Activated naive CD4-positive, alpha-beta T cell treated with anti-CD3 and anti-CD28 coated beads, Interleukin-2, amount 50 U/mL, for 24 hours (primary cell): ENCODE results near the gene POLR3A.

Experiments used
- H3K27ac Mint-ChIP-seq: one replicate; pipeline ENCODE4 v1.8.0; 2021; ENCODE audit warnings: mild to moderate bottlenecking, mixed read lengths
- H3K27me3 Mint-ChIP-seq: one replicate; pipeline ENCODE4 v1.8.0; 2021; ENCODE audit warnings: mixed read lengths
- H3K36me3 Mint-ChIP-seq: one replicate; pipeline ENCODE4 v1.8.0; 2021; ENCODE audit warnings: mixed read lengths
- H3K4me1 Mint-ChIP-seq: one replicate; pipeline ENCODE4 v1.8.0; 2021; ENCODE audit warnings: mixed read lengths
- H3K4me3 Mint-ChIP-seq: one replicate; pipeline ENCODE4 v1.8.0; 2021; ENCODE audit warnings: mild to moderate bottlenecking, mixed read lengths
- H3K9me3 Mint-ChIP-seq: one replicate; pipeline ENCODE4 v1.8.0; 2021; ENCODE audit warnings: mixed read lengths

POLR3A gene

DNA sequence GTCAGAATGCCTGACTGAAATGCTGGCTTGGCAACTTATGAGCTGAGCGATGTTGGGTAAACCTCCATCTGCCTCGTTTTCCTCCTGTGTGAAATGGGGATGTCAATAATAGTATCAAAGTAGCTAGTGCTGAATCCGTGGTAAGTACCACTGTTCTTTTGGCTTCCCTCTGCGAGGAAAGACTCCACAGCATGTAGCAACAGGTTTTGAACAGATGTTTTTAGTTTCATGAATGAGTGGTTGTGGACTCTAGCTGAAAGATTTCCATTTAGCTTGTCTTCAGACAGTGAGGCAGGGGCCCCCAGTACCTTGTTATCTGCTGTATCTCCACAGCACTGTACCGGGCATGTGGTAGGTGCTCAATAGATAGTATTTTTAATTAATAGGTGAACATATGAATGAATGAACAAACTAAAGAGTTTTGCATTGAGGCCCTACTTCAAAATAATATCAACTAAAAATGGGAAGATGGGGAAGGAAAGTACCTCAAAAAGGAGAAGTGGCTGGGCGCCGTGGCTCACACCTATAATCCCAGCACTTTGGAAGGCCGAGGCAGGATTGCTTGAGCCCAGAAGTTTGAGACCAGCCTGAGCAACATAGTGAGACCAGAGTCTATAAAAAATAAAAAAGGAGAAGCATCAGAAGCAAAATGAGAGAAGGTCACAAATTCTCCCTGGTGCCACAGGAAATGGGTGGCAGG is 97.1 kb downstream of the POLR3A start:
- no peaks in the 10 kb centered on the region for H3K36me3 Mint-ChIP-seq
- H3K9me3 Mint-ChIP-seq, result no peaks in the 10 kb centered on the region
- H3K4me3 Mint-ChIP-seq, result no peak overlapping the region
- H3K4me1 Mint-ChIP-seq, result no peaks in the 10 kb centered on the region
- no peak overlapping the region for H3K27ac Mint-ChIP-seq
- H3K27me3 Mint-ChIP-seq, result peaks cover 30% of the 10 kb centered on the region

DNA sequence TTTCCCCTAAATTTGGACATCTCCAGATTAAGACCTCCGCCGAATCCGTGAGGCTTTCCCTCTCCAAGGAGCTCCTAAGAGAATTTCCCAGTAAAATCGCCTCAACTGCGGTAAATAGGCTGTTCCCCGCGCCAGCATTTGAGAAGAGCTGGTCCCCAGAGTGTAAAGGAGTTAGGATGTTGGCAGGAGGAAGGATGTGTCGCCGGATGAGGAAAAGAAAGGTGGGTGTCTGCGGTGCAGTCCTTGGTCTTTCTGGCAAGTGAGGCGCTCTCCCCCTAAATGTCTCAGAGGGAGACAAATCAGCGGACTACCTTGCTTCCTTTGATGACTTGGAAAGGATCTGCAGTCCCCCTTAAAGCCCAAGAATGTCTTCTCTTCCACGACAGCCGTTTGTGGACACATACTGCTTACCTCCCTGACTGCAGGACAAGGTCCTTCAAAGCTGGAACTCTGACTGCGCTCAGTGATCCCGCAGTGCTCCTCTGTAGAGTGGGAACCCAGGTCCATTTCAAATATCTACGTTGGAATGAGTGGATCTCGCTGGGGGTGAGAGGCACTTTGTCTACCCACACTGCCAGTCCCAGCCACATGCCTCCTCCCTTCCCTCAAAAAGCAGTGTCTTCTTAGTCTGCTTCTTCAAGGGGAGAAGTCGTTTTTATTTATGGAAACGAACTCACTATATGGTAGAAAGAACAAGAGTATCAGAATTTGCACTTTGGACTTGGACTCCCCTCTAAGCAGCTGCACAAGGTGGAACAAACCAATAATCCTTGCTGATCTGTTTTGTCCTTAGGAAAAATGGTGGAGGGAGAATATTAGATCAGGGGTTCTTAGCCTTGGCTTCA is 101.7 kb downstream of the POLR3A start:
- H3K27ac Mint-ChIP-seq, result peak overlapping the region; percentile 36
- peak overlapping the region; percentile 84 for H3K4me3 Mint-ChIP-seq
- H3K27me3 Mint-ChIP-seq, result peaks cover 41% of the 10 kb centered on the region
- no peaks in the 10 kb centered on the region for H3K36me3 Mint-ChIP-seq
- H3K9me3 Mint-ChIP-seq, result no peaks in the 10 kb centered on the region
- H3K4me1 Mint-ChIP-seq, result peaks cover 6% of the 10 kb centered on the region

DNA sequence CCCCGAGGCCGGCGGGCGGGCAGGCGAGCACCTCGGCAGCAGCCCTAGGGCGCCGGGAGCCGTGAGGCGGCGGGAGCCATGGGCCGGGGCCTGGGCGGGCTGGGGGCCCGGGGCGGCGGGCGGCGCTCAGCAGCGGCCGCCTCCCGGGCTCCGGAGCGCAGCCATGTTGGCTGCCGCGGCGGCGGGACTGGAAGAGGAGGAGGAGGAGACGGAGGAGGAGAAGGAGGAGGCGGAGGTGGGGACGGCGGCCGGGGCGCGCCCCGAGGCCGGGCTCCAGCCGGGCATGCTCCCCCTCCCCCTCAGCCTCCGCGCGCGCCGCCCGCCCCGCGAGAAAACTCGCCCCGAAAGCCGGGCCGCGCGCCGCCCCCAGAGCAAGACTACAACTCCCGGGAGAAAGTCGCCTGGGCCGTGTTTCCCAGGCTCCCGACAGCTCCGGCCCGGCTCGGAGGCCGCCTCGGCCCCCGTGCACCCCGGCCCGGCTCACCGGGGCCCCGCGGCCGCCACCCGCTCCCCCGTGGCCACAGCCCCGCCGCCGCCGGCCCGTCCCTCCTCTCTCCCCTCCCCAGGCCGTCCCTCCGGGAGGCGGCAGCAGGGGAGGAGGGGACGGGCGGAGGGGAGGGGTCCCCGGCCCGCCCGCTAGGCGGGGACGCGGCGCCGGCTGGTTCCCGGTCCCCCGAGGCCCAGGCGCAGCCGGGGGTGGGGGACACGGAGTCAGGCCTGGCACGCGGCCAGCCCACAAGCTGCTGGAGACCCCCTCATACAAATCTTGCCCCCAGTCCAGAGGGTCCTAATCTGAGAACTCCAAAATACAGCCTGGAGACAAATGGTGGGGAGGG is 102.5 kb downstream of the POLR3A start, which contains the start of gene DLG5:
Gene DLG5, minus strand, starts transcription at position 190 of the 836 bp plus-strand sequence. CDS start 235 bp downstream, outside the sequence.
- Mint-ChIP-seq H3K27ac (peak within 1 kb of the TSS; percentile 36), H3K27me3 (peaks cover 41% of the 10 kb centered on the region)

DNA sequence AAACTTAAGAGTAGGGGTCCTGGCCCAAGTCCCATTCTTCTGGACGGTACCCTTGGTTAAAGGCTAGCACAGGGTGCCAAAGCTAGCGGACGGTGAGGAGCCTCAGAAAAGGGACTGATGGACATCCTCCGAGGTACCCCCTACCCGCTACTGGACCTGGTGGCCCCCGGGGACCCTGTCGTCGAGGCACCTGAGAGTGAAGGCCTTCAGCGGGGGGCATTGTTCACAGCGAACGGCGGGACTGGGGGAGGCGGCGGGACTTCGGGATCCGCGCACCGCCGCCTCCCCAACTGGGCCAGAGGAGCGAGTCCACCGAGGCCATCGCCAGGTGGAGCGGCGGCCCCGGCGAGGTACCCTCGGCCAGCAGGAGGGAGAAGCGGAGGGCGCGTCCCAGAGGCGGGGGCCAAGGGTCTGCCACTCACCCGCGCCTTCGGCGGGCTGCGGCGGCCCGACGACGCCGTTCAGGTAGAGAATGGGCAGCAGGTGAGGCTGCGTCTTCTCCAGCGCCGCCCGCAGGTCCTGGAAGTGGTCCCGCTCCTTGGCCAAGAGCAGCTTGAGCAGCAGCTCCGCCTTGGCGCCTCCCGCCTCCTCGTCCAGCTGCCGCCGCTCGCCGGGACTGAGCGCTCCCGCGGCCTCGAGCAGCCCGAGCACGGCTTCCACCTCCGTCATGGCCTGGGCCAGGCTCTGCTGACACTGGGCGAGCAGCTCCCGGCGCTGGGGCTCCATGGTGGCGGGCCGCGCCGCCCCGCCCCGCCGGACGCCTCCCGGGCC is 103.3 kb downstream of the POLR3A start:
- H3K36me3 Mint-ChIP-seq, result no peaks in the 10 kb centered on the region
- no peak overlapping the region for H3K27ac Mint-ChIP-seq
- peaks cover 41% of the 10 kb centered on the region for H3K27me3 Mint-ChIP-seq
- peak overlapping the region; percentile 55 for H3K4me3 Mint-ChIP-seq
- peaks cover 6% of the 10 kb centered on the region for H3K4me1 Mint-ChIP-seq
- no peaks in the 10 kb centered on the region for H3K9me3 Mint-ChIP-seq

More for the DNA sequence above, 102.5 kb downstream of the POLR3A start, which contains the start of gene DLG5:
- H3K9me3 Mint-ChIP-seq, result no peaks in the 10 kb centered on the region
- no peaks in the 10 kb centered on the region for H3K36me3 Mint-ChIP-seq
- H3K4me3 Mint-ChIP-seq, result peak within 1 kb of the TSS; percentile 84
- H3K4me1 Mint-ChIP-seq, result peaks cover 6% of the 10 kb centered on the region

DNA sequence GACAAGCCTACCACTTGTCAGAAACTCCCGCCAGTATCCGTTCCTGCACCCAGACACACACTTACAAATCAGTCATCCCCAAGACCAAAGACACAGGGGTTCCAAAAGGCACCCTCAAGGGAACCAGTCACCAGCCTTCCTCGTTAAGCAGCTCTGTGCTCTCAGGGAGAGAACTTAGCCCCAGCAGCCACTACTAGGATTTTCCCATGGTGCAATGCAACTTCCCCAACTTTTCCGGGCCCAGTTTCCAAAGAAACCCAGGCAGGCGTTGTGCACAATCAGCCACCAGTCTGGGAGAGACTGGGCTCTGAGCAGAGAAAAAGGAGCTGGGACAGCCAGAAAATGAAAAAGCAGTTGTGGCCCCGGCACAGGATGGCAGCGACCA is 103.9 kb downstream of the POLR3A start:
- H3K27ac Mint-ChIP-seq, result no peak overlapping the region
- H3K4me1 Mint-ChIP-seq, result peaks cover 6% of the 10 kb centered on the region
- H3K9me3 Mint-ChIP-seq, result no peaks in the 10 kb centered on the region
- no peaks in the 10 kb centered on the region for H3K36me3 Mint-ChIP-seq
- H3K27me3 Mint-ChIP-seq, result peaks cover 41% of the 10 kb centered on the region
- H3K4me3 Mint-ChIP-seq, result peak overlapping the region; percentile 55

DNA sequence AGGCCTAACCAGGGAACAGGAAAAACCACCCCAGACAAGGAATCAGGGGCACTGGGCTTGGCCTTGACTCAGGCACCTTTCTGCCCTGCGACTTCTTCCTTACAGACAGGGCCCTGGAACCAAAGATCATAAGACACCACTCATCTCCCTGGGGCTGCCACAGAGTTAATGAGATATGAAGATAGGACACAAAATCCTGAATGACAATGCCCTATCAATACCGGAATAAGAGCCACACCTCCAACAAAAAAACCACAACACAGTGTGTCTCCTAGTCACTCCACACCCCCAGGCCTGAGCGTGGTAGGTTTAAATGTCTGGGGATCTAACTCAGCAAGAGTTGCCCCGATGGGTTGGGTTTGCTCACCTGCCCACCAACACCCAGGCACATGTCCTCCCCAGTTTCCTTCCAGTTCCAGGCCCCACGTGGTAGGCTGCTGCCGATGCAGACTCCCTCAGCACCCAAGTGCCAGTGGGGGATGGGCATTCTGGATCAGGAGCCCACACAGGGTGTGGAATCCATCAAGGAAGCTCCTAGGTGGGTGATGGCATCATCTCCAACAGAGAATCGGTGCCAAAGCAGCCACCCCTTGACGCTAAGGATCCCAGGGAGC is 106.6 kb downstream of the POLR3A start:
- Mint-ChIP-seq H3K27ac (no peak overlapping the region), H3K36me3 (no peaks in the 10 kb centered on the region), H3K4me3 (no peak overlapping the region), H3K9me3 (no peaks in the 10 kb centered on the region), H3K4me1 (peaks cover 6% of the 10 kb centered on the region), H3K27me3 (peaks cover 21% of the 10 kb centered on the region)

DNA sequence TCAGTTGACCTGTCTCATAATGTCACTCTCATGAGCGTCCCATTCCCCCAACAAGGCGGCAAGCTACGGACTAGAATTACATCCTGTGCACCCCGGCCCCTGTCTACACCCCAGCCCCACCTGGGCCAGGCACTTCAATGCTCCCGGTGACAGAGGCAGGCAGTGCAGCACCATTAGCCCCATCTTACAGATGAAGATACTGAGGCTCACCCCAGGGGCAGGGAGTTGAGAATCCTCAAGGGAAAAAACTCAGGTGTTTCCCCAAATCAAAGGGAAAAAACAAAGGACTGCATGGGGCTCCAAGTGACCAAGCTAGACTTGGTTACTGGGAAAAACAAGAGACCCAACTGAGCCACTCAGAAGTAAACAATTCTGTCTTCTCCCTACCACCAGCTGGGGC is 107.3 kb downstream of the POLR3A start:
- no peak overlapping the region for H3K4me3 Mint-ChIP-seq
- H3K27ac Mint-ChIP-seq, result no peak overlapping the region
- peaks cover 16% of the 10 kb centered on the region for H3K27me3 Mint-ChIP-seq
- peaks cover 6% of the 10 kb centered on the region for H3K4me1 Mint-ChIP-seq
- no peaks in the 10 kb centered on the region for H3K9me3 Mint-ChIP-seq
- no peaks in the 10 kb centered on the region for H3K36me3 Mint-ChIP-seq

DNA sequence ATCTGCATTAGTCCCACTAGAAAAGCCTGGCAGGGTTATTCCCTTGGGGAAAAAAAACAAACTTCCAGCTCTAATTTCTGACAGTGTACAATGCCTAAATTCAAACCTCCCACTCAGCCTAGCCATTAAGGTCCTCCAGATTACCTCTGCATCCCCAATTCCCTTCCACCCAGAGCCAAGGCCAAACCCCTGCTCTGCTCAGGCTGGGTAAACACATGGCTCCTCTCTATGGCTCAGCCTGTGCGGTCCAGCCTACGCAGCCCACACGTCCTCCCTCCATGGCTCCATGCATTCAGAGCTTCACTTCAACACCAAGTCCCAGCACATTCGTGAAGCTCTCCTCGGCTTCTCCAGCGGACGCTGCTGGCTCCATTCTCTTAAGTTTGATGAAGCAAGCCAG is 107.9 kb downstream of the POLR3A start:
- Mint-ChIP-seq H3K27me3 (peaks cover 16% of the 10 kb centered on the region), H3K4me1 (peaks cover 6% of the 10 kb centered on the region), H3K9me3 (no peaks in the 10 kb centered on the region), H3K4me3 (no peak overlapping the region), H3K36me3 (no peaks in the 10 kb centered on the region), H3K27ac (no peak overlapping the region)

DNA sequence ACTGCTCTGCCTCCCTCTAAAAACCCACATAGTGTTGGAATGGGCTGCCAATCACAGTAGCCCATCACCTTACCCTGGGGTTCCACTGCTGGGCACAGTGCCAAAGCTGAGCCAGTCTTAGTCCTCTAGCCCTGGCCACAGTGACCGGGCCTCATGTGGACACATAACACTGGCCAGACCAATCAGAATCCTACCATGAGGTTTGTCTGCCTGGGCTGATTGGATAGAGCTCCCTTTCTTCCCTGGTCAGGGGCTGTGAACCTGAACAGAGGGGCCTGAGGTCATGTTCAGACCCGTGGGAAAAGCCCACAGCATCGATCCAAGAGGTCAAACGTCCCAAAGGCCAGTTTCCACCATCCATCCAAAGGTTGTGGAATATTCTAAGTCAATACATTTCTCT is 108.8 kb downstream of the POLR3A start:
- Mint-ChIP-seq H3K4me3 (no peak overlapping the region), H3K36me3 (no peaks in the 10 kb centered on the region), H3K4me1 (peaks cover 5% of the 10 kb centered on the region), H3K9me3 (no peaks in the 10 kb centered on the region), H3K27ac (no peak overlapping the region), H3K27me3 (peaks cover 14% of the 10 kb centered on the region)

DNA sequence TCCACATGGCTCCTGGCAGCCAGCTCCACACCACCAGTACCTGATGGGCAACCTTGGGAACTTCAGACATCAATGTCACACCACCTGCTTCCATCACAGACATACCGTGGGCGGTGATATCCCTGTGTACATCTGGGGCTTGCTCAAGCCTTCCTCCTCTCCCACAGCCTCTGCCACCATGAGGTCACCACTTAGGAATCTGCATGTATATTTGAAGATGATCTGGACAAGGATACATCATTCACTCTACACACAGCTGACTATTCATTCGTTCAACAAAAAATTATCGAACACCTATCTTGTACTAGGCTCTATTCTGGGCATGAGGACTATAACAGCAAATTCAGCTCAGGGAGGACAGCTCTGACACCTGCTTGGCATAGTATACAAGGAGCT is 109.6 kb downstream of the POLR3A start:
- no peaks in the 10 kb centered on the region for H3K36me3 Mint-ChIP-seq
- H3K27me3 Mint-ChIP-seq, result peaks cover 11% of the 10 kb centered on the region
- no peaks in the 10 kb centered on the region for H3K9me3 Mint-ChIP-seq
- H3K27ac Mint-ChIP-seq, result no peak overlapping the region
- no peaks in the 10 kb centered on the region for H3K4me1 Mint-ChIP-seq
- no peak overlapping the region for H3K4me3 Mint-ChIP-seq
